Activated naive CD4-positive, alpha-beta T cell treated with anti-CD3 and anti-CD28 coated beads, Interleukin-2, amount 10 ng/mL, durations not matched to agents 7 days and 5 days (primary cell): Measurements from ENCODE around the gene LRBA.

ENCODE experiments used
- CTCF ChIA-PET: fragments of 350-600 bp; sonication (Branson Sonifier 250); formaldehyde crosslinking; loops from one replicate; lab custom pipeline; 2021; ENCODE audit warnings: antibody characterized with exemption; lab: Charles Lee
- DNase-seq: peaks from one replicate; pipeline ENCODE4 v3.0.0-alpha.2; 2020
- H3K27ac Mint-ChIP-seq: one replicate; pipeline ENCODE4 v1.8.0; 2021; ENCODE audit warnings: mild to moderate bottlenecking, moderate library complexity, mixed read lengths
- H3K27me3 Mint-ChIP-seq: one replicate; pipeline ENCODE4 v1.8.0; 2021; ENCODE audit warnings: mild to moderate bottlenecking, mixed read lengths
- H3K36me3 Mint-ChIP-seq: one replicate; pipeline ENCODE4 v1.8.0; 2021; ENCODE audit warnings: mixed read lengths
- H3K4me1 Mint-ChIP-seq: one replicate; pipeline ENCODE4 v1.8.0; 2021; ENCODE audit warnings: mixed read lengths
- H3K4me3 Mint-ChIP-seq: one replicate; pipeline ENCODE4 v1.8.0; 2021; ENCODE audit warnings: mild to moderate bottlenecking, moderate library complexity, mixed read lengths
- H3K9me3 Mint-ChIP-seq: one replicate; pipeline ENCODE4 v1.8.0; 2021; ENCODE audit warnings: mixed read lengths

LRBA gene

GRCh38 chr4:150379454-150379853 is 635.6 kb downstream of the LRBA start:
- Mint-ChIP-seq H3K27me3 (no peaks in the 10 kb centered on the region), H3K9me3 (no peaks in the 10 kb centered on the region), H3K4me3 (no peak overlapping the region), H3K4me1 (no peaks in the 10 kb centered on the region), H3K36me3 (no peaks in the 10 kb centered on the region), H3K27ac (no peak overlapping the region)
- DNase-seq: no peak
- CTCF ChIA-PET: no interaction called here

- DNase-seq: no peak
- H3K4me3 Mint-ChIP-seq: no peak overlapping the region
- H3K27ac Mint-ChIP-seq: no peak overlapping the region
- no peaks in the 10 kb centered on the region for H3K9me3 Mint-ChIP-seq
- CTCF ChIA-PET: no interaction called here
- no peaks in the 10 kb centered on the region for H3K27me3 Mint-ChIP-seq
- peaks cover 4% of the 10 kb centered on the region for H3K36me3 Mint-ChIP-seq
- no peaks in the 10 kb centered on the region for H3K4me1 Mint-ChIP-seq
These were observed 640.1 kb downstream of the LRBA start for GRCh38 chr4:150375025-150375424.

- H3K4me3 Mint-ChIP-seq: no peak overlapping the region
- no peaks in the 10 kb centered on the region for H3K9me3 Mint-ChIP-seq
- peaks cover 4% of the 10 kb centered on the region for H3K36me3 Mint-ChIP-seq
- DNase-seq: no peak
- CTCF ChIA-PET: no interaction called here
- no peak overlapping the region for H3K27ac Mint-ChIP-seq
- H3K4me1 Mint-ChIP-seq: peaks cover 5% of the 10 kb centered on the region
- no peaks in the 10 kb centered on the region for H3K27me3 Mint-ChIP-seq
These were observed 643.2 kb downstream of the LRBA start for GRCh38 chr4:150371869-150372268.

- H3K27me3 Mint-ChIP-seq: no peaks in the 10 kb centered on the region
- no peaks in the 10 kb centered on the region for H3K9me3 Mint-ChIP-seq
- CTCF ChIA-PET: no interaction called here
- DNase-seq: no peak
- peaks cover 5% of the 10 kb centered on the region for H3K4me1 Mint-ChIP-seq
- H3K4me3 Mint-ChIP-seq: no peak overlapping the region
- peaks cover 4% of the 10 kb centered on the region for H3K36me3 Mint-ChIP-seq
- H3K27ac Mint-ChIP-seq: no peak overlapping the region
These were observed 645.4 kb downstream of the LRBA start for GRCh38 chr4:150369434-150370380.

- CTCF ChIA-PET: interaction anchor here (0.6 kb wide), 1 partner anchor 510 kb away, joined by 3 read pairs; no protein-coding TSS in a partner anchor
- Mint-ChIP-seq H3K9me3 (no peaks in the 10 kb centered on the region), H3K36me3 (peaks cover 4% of the 10 kb centered on the region), H3K27ac (no peak overlapping the region), H3K4me1 (peaks cover 14% of the 10 kb centered on the region), H3K27me3 (no peaks in the 10 kb centered on the region), H3K4me3 (no peak overlapping the region)
- no peak for DNase-seq
These were observed 646.4 kb downstream of the LRBA start for GRCh38 chr4:150368667-150369066.

GRCh38 chr4:150367326-150367725 is 647.8 kb downstream of the LRBA start:
- Mint-ChIP-seq H3K9me3 (no peaks in the 10 kb centered on the region), H3K4me1 (peaks cover 15% of the 10 kb centered on the region), H3K27ac (no peak overlapping the region), H3K4me3 (no peak overlapping the region), H3K27me3 (no peaks in the 10 kb centered on the region), H3K36me3 (peaks cover under 1% of the 10 kb centered on the region)
- no peak for DNase-seq
- CTCF ChIA-PET: no interaction called here

- CTCF ChIA-PET: no interaction called here
- Mint-ChIP-seq H3K4me3 (no peak overlapping the region), H3K27ac (no peak overlapping the region), H3K27me3 (no peaks in the 10 kb centered on the region), H3K36me3 (no peaks in the 10 kb centered on the region), H3K4me1 (peaks cover 15% of the 10 kb centered on the region), H3K9me3 (no peaks in the 10 kb centered on the region)
- DNase-seq: no peak
These were observed 648.5 kb downstream of the LRBA start for GRCh38 chr4:150366487-150366999.

GRCh38 chr4:150363721-150364688 is 651.1 kb downstream of the LRBA start:
- CTCF ChIA-PET: no interaction called here
- Mint-ChIP-seq H3K4me3 (no peak overlapping the region), H3K27ac (no peak overlapping the region), H3K36me3 (no peaks in the 10 kb centered on the region), H3K9me3 (no peaks in the 10 kb centered on the region), H3K4me1 (peaks cover 15% of the 10 kb centered on the region), H3K27me3 (no peaks in the 10 kb centered on the region)
- no peak for DNase-seq

- Mint-ChIP-seq H3K4me3 (no peak overlapping the region), H3K27ac (no peak overlapping the region)
- CTCF ChIA-PET: no interaction called here
These were observed 656.4 kb downstream of the LRBA start for GRCh38 chr4:150358691-150359090.

GRCh38 chr4:150357829-150358228 is 657.3 kb downstream of the LRBA start:
- H3K36me3 Mint-ChIP-seq: no peaks in the 10 kb centered on the region
- no peaks in the 10 kb centered on the region for H3K4me1 Mint-ChIP-seq
- H3K27ac Mint-ChIP-seq: no peak overlapping the region
- CTCF ChIA-PET: interaction anchor here (1.2 kb wide), 1 partner anchor 13 kb away, joined by 3 read pairs; no protein-coding TSS in a partner anchor
- no peak for DNase-seq
- no peaks in the 10 kb centered on the region for H3K27me3 Mint-ChIP-seq
- no peaks in the 10 kb centered on the region for H3K9me3 Mint-ChIP-seq
- no peak overlapping the region for H3K4me3 Mint-ChIP-seq

More at GRCh38 chr4:150358691-150359090, 656.4 kb downstream of the LRBA start:
- Mint-ChIP-seq H3K27me3 (no peaks in the 10 kb centered on the region), H3K36me3 (no peaks in the 10 kb centered on the region), H3K4me1 (peaks cover under 1% of the 10 kb centered on the region), H3K9me3 (no peaks in the 10 kb centered on the region)
- DNase-seq: no peak

GRCh38 chr4:150355858-150356455 is 659.1 kb downstream of the LRBA start:
- H3K27ac Mint-ChIP-seq: no peak overlapping the region
- DNase-seq: no peak
- no peaks in the 10 kb centered on the region for H3K9me3 Mint-ChIP-seq
- H3K36me3 Mint-ChIP-seq: no peaks in the 10 kb centered on the region
- H3K4me3 Mint-ChIP-seq: no peak overlapping the region
- no peaks in the 10 kb centered on the region for H3K27me3 Mint-ChIP-seq
- CTCF ChIA-PET: no interaction called here
- no peaks in the 10 kb centered on the region for H3K4me1 Mint-ChIP-seq

GRCh38 chr4:150355418-150355817 is 659.7 kb downstream of the LRBA start:
- Mint-ChIP-seq H3K4me3 (no peak overlapping the region), H3K36me3 (no peaks in the 10 kb centered on the region), H3K4me1 (no peaks in the 10 kb centered on the region), H3K9me3 (no peaks in the 10 kb centered on the region), H3K27me3 (no peaks in the 10 kb centered on the region), H3K27ac (no peak overlapping the region)
- CTCF ChIA-PET: no interaction called here
- DNase-seq: no peak

- H3K9me3 Mint-ChIP-seq: no peaks in the 10 kb centered on the region
- H3K4me3 Mint-ChIP-seq: no peak overlapping the region
- DNase-seq: no peak
- no peaks in the 10 kb centered on the region for H3K36me3 Mint-ChIP-seq
- H3K27me3 Mint-ChIP-seq: no peaks in the 10 kb centered on the region
- no peak overlapping the region for H3K27ac Mint-ChIP-seq
- peaks cover 3% of the 10 kb centered on the region for H3K4me1 Mint-ChIP-seq
- CTCF ChIA-PET: no interaction called here
These were observed 660.8 kb downstream of the LRBA start for GRCh38 chr4:150354214-150354796.
